Measurements from ENCODE around the gene NUDT7. TPM values are rescaled to one million over a fixed set of nuclear protein-coding genes. Genes with fewer than 3 reads are reported as not detected.

Gene NUDT7
- total and polyA plus RNA-seq, 2 experiments from 2014 or later = 5.6 to 14.3 TPM

DNA sequence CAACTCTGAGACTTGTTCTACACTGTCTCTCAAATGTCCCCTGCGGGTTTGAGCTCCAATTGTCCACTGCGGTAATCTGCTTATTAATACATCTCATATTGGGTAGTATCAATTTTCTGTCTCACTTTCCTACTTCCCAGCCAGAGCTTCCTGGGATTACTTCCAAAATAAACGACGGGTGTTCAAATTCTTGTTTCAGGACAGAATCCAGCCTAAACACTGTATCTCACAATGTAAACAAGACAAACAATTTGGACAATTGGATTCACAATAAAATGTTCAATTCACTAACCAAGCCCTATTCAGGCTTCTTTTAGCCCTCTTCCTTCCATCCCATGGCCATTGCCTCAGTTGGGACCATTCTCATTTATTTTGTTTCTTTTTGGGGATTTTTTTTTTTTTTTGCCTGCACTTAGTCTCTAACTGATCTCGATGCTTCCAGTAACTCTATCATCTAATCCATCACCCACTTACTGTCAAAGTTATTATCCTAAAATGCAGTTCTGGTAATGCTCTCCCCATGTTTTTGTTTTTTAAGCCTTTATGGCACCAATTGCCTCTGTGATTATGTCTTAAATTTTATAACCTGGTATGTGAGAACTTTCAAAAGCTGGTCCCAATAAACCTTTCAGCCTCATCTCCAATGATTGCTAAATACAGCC is 64.0 kb downstream of the NUDT7 start (continued):
- no peak for TF ChIP-seq NANOG (IDR thresholded peaks at IDR 0.05; ENCODE audit: borderline replicate concordance)
- TF ChIP-seq ETS1 (IDR thresholded peaks at IDR 0.05) = no peak
- TF ChIP-seq REST (IDR thresholded peaks at IDR 0.05; ENCODE audit: unreplicated experiment) = no peak

- H4K20me1 ChIP-seq (replicated peaks; ENCODE audit: insufficient read depth) = peaks cover 7% of the 10 kb centered on the region
- peaks cover 24% of the 10 kb centered on the region for H3K27me3 Mint-ChIP-seq (ENCODE audit: insufficient read depth, low read depth, poor library complexity)
- H3F3A ChIP-seq (replicated peaks; ENCODE audit: low read depth) = no peaks in the 10 kb centered on the region
- H3K4me3 Mint-ChIP-seq = peak overlapping the region; percentile 93; the same call in 2 of the 3 replicates
- H3K36me3 ChIP-seq (ENCODE audit: insufficient read depth) = no peaks in the 10 kb centered on the region
- H3K4me1 Mint-ChIP-seq = peaks cover 21% of the 10 kb centered on the region
- H3K27ac ChIP-seq (ENCODE audit: low read depth) = no peak overlapping the region
- DNase-seq (ENCODE audit: low spot score) (no peak), ATAC-seq (no peak)
- peaks cover 41% of the 10 kb centered on the region for H3K27me3 ChIP-seq (ENCODE audit: insufficient read depth)
- H3K79me2 ChIP-seq (replicated peaks; ENCODE audit: insufficient read depth) = peaks cover 23% of the 10 kb centered on the region
- H3K9me3 Mint-ChIP-seq = peaks cover 8% of the 10 kb centered on the region; the same call in 1 of the 3 replicates
- H3K9me2 ChIP-seq (ENCODE audit: insufficient read depth) = no peaks in the 10 kb centered on the region
- H3K27ac Mint-ChIP-seq = no peak overlapping the region
- TF ChIP-seq ZNF331 (CRISPR knock-in tag; IDR thresholded peaks at IDR 0.05; ENCODE audit: low read depth) (no peak), ETS1 (IDR thresholded peaks at IDR 0.05) (no peak), REST (IDR thresholded peaks at IDR 0.05; ENCODE audit: unreplicated experiment) (no peak), STAT1 (IDR thresholded peaks at IDR 0.05; ENCODE audit: unreplicated experiment) (no peak)
- H3K4me3 ChIP-seq = peak overlapping the region; percentile 92
- H2AFZ ChIP-seq = peak overlapping the region; percentile 99
- peak overlapping the region; percentile 93 for H3K4me2 ChIP-seq
- H3K36me3 Mint-ChIP-seq (ENCODE audit: low read depth) = peaks cover 6% of the 10 kb centered on the region; the same call in 1 of the 3 replicates
- H3K4me1 ChIP-seq (ENCODE audit: insufficient read depth) = peaks cover 14% of the 10 kb centered on the region
Measured at GRCh38 chr16:77787452-77787851, 65.1 kb downstream of the NUDT7 start.
